BE2C (cell line): ENCODE data around the gene ADGRF3.

Source experiments
- DNase-seq: peaks from one replicate; pipeline ENCODE4 v3.0.0-alpha.2; 2020
- H3K27me3 ChIP-seq: fragments of 250-450 bp; sonication (Bioruptor Pico); 2 replicates; pipeline ENCODE4 v1.5.1; 2020; ENCODE audit warnings: mild to moderate bottlenecking
- H3K36me3 ChIP-seq: fragments of 250-450 bp; sonication (Bioruptor Pico); 2 replicates; pipeline ENCODE4 v1.5.1; 2020; ENCODE audit warnings: mild to moderate bottlenecking
- H3K4me1 ChIP-seq: fragments of 250-450 bp; sonication (Bioruptor Pico); 2 replicates; pipeline ENCODE4 v1.5.1; 2020
- H3K4me3 ChIP-seq: 2 replicates; pipeline ENCODE4 v1.5.1; 2011; ENCODE audit warnings: low read depth, low read length
- H3K9me3 ChIP-seq: fragments of 250-450 bp; sonication (Bioruptor Pico); 2 replicates; pipeline ENCODE4 v1.5.1; 2020
- CTCF ChIP-seq: IDR thresholded peaks from 2 replicates; pipeline ENCODE4 v1.5.1; 2012; ENCODE audit warnings: mild to moderate bottlenecking, low read depth, low read length

The ADGRF3 gene

GRCh38 chr2:26298638-26299393 lies 47.8 kb downstream of the ADGRF3 start:
- TF ChIP-seq CTCF, result no peak
- Histone ChIP-seq H3K27me3 (no peaks in the 10 kb centered on the region), H3K9me3 (no peaks in the 10 kb centered on the region), H3K36me3 (no peaks in the 10 kb centered on the region), H3K4me3 (no peak overlapping the region), H3K4me1 (no peaks in the 10 kb centered on the region)
- no peak for DNase-seq

- TF ChIP-seq CTCF, result no peak
- no peak overlapping the region for H3K4me3 ChIP-seq
- DNase-seq, result no peak
These were observed 48.3 kb downstream of the ADGRF3 start for GRCh38 chr2:26298286-26298637.

GRCh38 chr2:26297061-26297460 lies 49.5 kb downstream of the ADGRF3 start:
- H3K4me1 ChIP-seq, result no peaks in the 10 kb centered on the region
- DNase-seq, result no peak
- no peaks in the 10 kb centered on the region for H3K27me3 ChIP-seq
- H3K36me3 ChIP-seq, result no peaks in the 10 kb centered on the region
- no peaks in the 10 kb centered on the region for H3K9me3 ChIP-seq
- no peak for TF ChIP-seq CTCF
- H3K4me3 ChIP-seq, result no peak overlapping the region

More at GRCh38 chr2:26298286-26298637, 48.3 kb downstream of the ADGRF3 start:
- Histone ChIP-seq H3K9me3 (no peaks in the 10 kb centered on the region), H3K36me3 (no peaks in the 10 kb centered on the region), H3K27me3 (no peaks in the 10 kb centered on the region), H3K4me1 (no peaks in the 10 kb centered on the region)

- Histone ChIP-seq H3K4me3 (no peak overlapping the region), H3K4me1 (no peaks in the 10 kb centered on the region), H3K27me3 (no peaks in the 10 kb centered on the region), H3K36me3 (no peaks in the 10 kb centered on the region), H3K9me3 (no peaks in the 10 kb centered on the region)
- TF ChIP-seq CTCF, result no peak
- no peak for DNase-seq
These were observed 51.1 kb downstream of the ADGRF3 start for GRCh38 chr2:26295511-26295910.

- TF ChIP-seq CTCF, result no peak
- Histone ChIP-seq H3K9me3 (no peaks in the 10 kb centered on the region), H3K36me3 (peaks cover under 1% of the 10 kb centered on the region), H3K27me3 (no peaks in the 10 kb centered on the region), H3K4me3 (no peak overlapping the region), H3K4me1 (no peaks in the 10 kb centered on the region)
- no peak for DNase-seq
These were observed 53.9 kb downstream of the ADGRF3 start for GRCh38 chr2:26292646-26293045.

- no peak for DNase-seq
- no peak for TF ChIP-seq CTCF
- Histone ChIP-seq H3K4me3 (no peak overlapping the region), H3K4me1 (no peaks in the 10 kb centered on the region), H3K27me3 (no peaks in the 10 kb centered on the region), H3K9me3 (no peaks in the 10 kb centered on the region), H3K36me3 (peaks cover 11% of the 10 kb centered on the region)
These were observed 56.6 kb downstream of the ADGRF3 start for GRCh38 chr2:26290001-26290400.
